Liver (tissue), 3 donors: ENCODE data around the gene TTC4.

ENCODE experiments used
- ATF3 ChIP-seq: IDR thresholded peaks from 2 replicates; pipeline ENCODE4 v1.6.1; 2016; ENCODE audit warnings: antibody characterized with exemption
- CTCF ChIP-seq: fragments of 150-350 bp; IDR thresholded peaks from 2 replicates; pipeline ENCODE4 v1.5.1; 2017; ENCODE audit warnings: improper control_type of control experiment, low read depth, low read length; ENCODE audit not compliant: missing input control
- FOXA1 ChIP-seq: IDR thresholded peaks from 2 replicates; pipeline ENCODE4 v1.6.1; 2016; ENCODE audit warnings: antibody characterized with exemption
- GABPA ChIP-seq, 2 donors: IDR thresholded peaks in 1 of 2; conservative IDR thresholded peaks in 1 of 2; 2 replicates each; pipeline ENCODE4 v1.6.1; 2016; ENCODE audit warnings: antibody characterized with exemption in 2 of 2, mild to moderate bottlenecking in 1 of 2, moderate library complexity in 1 of 2
- MAX ChIP-seq: IDR thresholded peaks from 2 replicates; pipeline ENCODE4 v1.6.1; 2016; ENCODE audit warnings: antibody characterized with exemption
- RAD21 ChIP-seq, 2 donors: IDR thresholded peaks; 2 replicates each; pipeline ENCODE4 v1.6.1; 2016; ENCODE audit warnings: antibody characterized with exemption in 2 of 2, mild to moderate bottlenecking in 2 of 2
- ZBTB33 ChIP-seq: IDR thresholded peaks from 2 replicates; pipeline ENCODE4 v1.6.1; 2016; ENCODE audit warnings: antibody characterized with exemption
- donor health status: healthy.
- donor health status: healthy.

GRCh38 chr1:54742282-54742681, 26.6 kb downstream of the TTC4 start:
- TF ChIP-seq GABPA (IDR thresholded peaks at IDR 0.05 in 1 of 2, conservative IDR thresholded peaks at IDR 0.05 in 1 of 2) (no peak), CTCF (no peak), ZBTB33 (no peak), RAD21 (IDR thresholded peaks at IDR 0.05) (no peak), MAX (no peak), FOXA1 (no peak), ATF3 (no peak)
